Measurements from ENCODE around the gene ENTPD3.
"Not testable (repeated sequence)": the region's sequence is repeated elsewhere in the genome, so short reads cannot be mapped to it uniquely, and the experiment has no call there.

ENTPD3 gene

DNA sequence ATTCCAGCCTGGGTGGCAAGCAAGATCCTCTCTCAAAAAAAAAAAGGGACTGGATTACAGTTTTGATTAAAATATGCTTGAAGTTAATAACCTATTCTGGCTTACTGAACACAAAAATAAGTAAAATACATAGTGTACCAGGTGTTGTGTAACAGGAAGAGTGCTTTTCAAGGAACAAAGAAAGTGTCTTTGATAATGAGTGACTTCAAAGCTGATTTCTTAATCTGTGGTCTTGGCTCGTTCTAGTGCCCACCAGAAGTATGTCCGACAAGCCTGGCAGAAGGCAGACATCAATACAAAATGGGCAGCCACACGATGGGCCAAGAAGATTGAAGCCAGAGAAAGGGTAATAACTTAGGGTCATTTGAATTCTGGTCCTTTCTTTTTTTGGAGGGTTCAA is 74.2 kb downstream of the ENTPD3 start:
- DNase-seq (ENCODE audit: low spot score), result no peak

DNA sequence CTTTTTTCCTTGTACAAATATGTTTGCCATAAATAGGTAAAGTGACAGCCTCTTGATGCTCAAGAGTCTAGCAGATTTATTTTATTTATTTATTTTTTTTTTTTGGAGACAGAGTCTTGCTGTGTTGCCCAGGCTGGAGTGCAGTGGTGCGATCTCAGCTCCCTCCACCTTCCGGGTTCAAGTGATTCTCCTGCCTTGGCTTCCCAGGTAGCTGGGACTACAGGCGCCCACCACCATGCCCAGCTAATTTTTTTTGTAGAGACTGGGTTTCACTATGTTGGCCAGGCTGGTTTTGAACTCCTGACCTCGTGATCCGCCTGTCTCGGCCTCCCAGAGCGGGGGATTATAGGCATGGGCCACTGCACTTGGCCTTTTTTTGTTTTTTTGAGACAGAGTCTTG is 75.9 kb downstream of the ENTPD3 start:
- not testable (repeated sequence) for DNase-seq (ENCODE audit: low spot score)

DNA sequence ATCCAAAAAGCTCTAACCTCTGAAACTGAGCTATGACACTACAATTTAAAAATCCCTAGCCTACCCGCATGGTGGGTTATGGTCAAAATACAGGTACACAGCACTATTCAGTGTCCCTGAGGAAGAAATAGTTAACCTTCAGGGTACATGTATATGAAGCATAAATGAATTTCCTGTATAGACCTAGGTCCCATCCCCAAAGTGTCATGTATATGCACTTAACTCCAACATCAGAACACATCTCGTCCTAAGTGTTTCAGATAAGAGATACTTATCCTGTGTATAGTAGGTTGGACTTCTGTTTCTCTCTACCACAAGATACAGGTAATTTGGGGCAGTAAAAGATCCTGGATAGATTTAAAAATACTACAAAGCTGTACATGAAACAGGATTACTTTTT is 76.6 kb downstream of the ENTPD3 start:
- no peak for DNase-seq (ENCODE audit: low spot score)

DNA sequence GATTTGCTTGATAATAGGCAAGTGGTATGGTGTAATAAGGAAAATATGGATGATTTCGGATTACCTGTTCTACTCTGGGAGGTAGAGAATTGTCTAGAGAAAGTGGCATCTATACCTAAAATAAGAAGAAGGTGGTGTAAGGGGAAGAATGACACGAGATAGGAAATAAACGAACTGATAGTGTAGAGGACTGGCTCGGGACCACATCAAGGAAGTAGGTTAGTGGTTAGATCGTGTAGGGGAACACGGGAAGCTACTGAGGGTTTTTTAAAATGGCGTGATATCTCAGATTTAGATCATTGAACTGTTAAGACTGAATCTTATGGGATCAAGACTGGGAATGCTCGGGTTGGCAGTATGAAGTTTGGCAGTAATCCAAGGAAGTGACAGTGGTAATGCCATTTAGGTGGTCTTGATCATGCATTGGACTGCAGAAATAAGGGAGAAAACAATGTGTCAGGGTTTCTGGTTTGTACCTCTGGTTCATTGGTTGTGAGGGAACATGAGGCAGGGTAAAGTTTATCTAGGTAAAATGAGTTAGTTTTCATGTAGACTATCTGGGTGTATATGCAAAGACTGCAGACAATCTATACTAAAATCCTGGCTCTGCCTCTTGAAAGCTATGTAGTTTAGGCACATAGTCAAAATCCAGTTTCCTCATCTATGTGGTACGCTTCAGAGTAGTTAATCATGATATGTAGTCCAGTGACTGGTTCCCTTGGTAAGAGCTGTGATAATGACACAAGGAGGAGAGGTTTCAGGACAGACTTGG is 77.5 kb downstream of the ENTPD3 start:
- no peak for DNase-seq (ENCODE audit: low spot score)

DNA sequence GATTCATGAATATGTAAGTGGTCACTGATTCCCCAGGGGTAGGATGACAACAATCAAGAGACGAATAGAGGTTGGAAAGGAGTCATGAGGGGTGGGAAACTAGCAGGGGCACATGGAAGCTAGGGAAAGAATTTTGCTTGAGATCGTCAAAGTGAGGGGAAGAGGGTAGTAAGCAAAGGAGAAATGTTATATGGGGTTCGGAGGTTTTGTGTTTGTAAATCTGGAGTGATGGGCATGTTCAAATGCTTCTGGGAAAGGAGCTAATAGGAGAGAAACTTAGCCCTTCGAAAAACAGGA is 78.1 kb downstream of the ENTPD3 start:
- DNase-seq (ENCODE audit: low spot score), result no peak

DNA sequence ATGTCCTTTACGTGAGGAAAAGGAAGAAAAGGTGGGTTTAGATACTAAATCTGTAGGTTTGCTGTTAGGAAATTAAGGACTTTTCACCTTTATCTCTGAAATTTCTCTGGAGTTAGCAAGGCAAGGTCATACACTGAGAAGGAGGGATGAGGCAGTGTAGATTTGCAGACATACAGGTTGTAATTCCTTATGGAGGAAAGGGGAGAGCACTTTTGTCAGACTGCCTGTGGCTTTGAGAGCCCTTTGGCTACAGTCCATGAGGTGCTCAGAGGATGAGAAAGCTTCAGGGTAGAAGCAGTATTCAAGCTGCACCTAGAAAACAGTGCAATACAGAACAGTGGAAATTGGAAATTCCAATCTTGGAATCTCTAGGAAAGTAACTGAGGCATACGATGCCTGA is 78.5 kb downstream of the ENTPD3 start:
- DNase-seq (ENCODE audit: low spot score), result no peak

DNA sequence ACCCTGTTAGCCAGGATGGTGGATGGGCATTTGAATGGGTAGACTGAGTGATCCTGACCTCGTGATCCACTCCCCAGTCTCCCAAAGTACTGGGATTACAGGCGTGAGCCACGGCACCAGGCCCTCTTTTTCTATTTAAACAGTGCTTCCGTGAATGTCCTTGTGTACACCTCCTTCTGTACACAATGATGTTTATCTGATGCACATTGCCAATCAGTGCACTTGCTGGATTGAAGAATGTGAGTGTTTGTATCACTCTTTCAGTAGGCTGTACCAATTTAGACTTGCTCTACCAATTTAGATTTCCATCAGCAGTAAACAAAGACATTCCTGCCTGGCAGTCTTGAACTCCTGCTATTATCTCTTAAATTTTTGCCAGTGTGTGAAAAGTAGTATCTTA is 81.0 kb downstream of the ENTPD3 start:
- DNase-seq (ENCODE audit: low spot score), result no peak

DNA sequence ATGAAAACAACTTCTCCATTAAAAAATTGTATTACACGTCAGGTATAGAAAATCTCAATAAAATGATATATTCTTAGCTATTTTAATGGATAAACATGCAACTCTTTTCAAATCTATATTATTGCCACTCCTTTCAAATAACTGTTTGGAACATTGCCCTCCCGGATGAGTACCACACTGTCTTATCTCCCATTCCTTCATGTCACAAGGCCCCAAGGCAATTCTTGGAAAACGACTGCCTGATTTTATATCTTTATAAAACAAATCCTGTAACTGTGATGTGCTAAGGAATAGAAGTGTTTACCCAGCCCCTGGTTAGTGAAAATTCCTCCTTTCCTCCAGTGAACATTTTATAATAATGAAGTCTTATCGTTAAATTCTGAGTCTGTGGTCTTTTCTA is 83.7 kb downstream of the ENTPD3 start:
- DNase-seq (ENCODE audit: low spot score), result no peak

DNA sequence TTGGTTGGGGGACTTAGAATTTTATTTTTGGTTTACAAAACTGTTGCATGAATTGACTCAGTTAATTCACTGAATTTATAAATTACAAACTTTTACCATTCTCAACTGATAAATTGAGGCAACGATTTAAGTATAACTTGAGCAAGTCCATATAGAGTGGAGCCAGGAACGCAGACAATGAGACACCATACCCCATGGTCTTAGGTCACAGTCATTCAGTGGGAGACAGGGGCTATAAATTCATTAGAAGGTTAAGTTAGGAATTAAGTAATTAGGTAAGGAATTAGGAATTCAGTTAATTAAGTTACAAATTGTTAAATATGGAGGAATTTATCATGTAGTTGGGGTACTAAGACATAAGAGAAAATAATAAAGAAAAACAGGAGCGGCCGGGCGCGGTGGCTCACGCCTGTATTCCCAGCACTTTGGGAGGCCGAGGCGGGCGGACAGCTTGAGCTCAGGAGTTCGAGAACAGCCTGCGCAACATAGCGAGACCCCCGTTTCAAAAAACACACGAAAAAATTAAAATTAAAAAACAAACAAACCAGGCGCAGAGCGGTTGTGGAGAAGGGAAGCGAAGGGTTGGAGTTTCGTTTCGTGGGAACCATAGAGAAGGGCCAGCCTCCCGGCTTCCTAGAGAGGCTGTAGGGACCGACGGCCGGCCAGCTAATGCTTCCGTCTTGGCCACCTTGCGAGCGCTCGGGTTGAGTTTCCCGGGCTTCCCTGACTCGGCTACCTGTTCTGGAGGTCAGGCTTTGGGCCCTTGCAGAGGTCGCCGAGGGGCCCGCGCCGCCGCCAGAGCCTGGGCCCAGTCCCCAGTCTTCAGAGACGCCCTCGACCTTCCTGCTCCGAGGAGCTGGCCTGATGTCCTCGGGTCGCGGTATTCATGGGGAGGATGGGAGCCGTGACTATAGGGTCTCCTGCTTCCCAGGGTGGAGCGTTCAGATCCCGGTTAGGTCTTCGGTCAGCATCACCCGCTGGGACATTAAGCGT is 89.8 kb downstream of the ENTPD3 start, which contains the start of gene ZNF619:
ZNF619 (plus strand) TSS at position 645 of the 993 bp plus-strand sequence. CDS start 858 bp downstream, outside the sequence.
- DNase-seq (ENCODE audit: low spot score), result peak; percentile 75

DNA sequence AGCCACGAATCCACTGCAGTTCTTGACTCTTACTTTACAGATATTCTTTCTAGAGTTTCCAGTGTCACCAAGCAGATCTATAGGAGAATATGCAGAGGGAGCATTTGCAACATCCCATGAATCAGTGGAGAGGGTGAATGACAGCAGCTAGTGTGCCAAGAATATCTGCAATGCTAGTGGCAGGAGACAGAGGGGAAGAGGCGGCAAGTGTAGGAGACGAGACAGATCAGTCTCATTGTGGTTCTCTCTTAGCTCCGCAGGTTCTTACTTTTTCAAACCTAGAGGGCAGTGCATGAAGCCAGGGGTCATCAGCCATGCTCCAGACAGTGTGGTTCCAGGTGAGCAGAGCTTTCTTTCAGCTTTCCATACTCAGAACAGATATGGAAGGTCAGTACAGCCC is 90.7 kb downstream of the ENTPD3 start:
- peak; percentile 67 for DNase-seq (ENCODE audit: low spot score)

Data from RKO (cell line).